Lung (tissue), 12 donors: ENCODE results near the gene CLTA. TPM values are rescaled to one million over a fixed set of nuclear protein-coding genes. Genes with fewer than 3 reads are reported as not detected.

ENCODE experiments used
- ATAC-seq: fragments of 200-7000 bp; cut with Tn5 transposase; one replicate; pipeline ENCODE4 v1.9.1; 2020; ENCODE audit warnings: moderate number of reproducible peaks; ENCODE audit not compliant: insufficient read depth, low FRiP score
- DNase-seq, 3 donors: peaks; one replicate each; pipeline ENCODE4 v3.0.0-alpha.2; 2013 to 2017
- H3K27ac ChIP-seq, 2 donors: one replicate each; pipeline ENCODE4 v1.5.1; 2013; ENCODE audit warnings: mild to moderate bottlenecking in 2 of 2, moderate library complexity in 2 of 2, control low read depth in 1 of 2, inconsistent platforms in 1 of 2, low read depth in 1 of 2, low read length in 1 of 2
- H3K27me3 ChIP-seq, 3 donors: one replicate each; pipeline ENCODE4 v1.5.1; 2013; ENCODE audit warnings: low read length in 2 of 3; ENCODE audit not compliant: control insufficient read depth in 3 of 3, insufficient read depth in 3 of 3
- H3K36me3 ChIP-seq, 4 donors: one replicate each; pipeline ENCODE4 v1.5.1; 2013; ENCODE audit warnings: low read length in 4 of 4, mild to moderate bottlenecking in 1 of 4, moderate library complexity in 1 of 4; ENCODE audit not compliant: control insufficient read depth in 4 of 4, insufficient read depth in 4 of 4
- H3K4me1 ChIP-seq, 5 donors: one replicate each; pipeline ENCODE4 v1.5.1; 2013; ENCODE audit warnings: low read length in 5 of 5, mild to moderate bottlenecking in 2 of 5, moderate library complexity in 1 of 5; ENCODE audit not compliant: control insufficient read depth in 5 of 5, insufficient read depth in 5 of 5
- H3K4me3 ChIP-seq: one replicate; pipeline ENCODE4 v1.5.1; 2013; ENCODE audit warnings: mild to moderate bottlenecking, control low read depth, moderate library complexity
- H3K9ac ChIP-seq, 2 donors: one replicate each; pipeline ENCODE4 v1.5.1; 2013; ENCODE audit warnings: low read length in 2 of 2, control low read depth in 1 of 2; ENCODE audit not compliant: insufficient read depth in 1 of 2
- H3K9me3 ChIP-seq, 4 donors: one replicate each; pipeline ENCODE4 v1.5.1; 2013; ENCODE audit warnings: low read length in 3 of 4, mild to moderate bottlenecking in 1 of 4, moderate library complexity in 1 of 4; ENCODE audit not compliant: control insufficient read depth in 4 of 4, insufficient read depth in 3 of 4
- CTCF ChIP-seq: IDR thresholded peaks from 2 replicates; pipeline ENCODE4 v1.5.1; 2012; ENCODE audit warnings: mild to moderate bottlenecking; ENCODE audit errors: control extremely low read depth, extremely low read depth
- WGBS, 2 donors: extraction: QIAGEN DNeasy Blood & Tissue Kit; methylation state at CpG; one replicate each; pipeline ENCODE4 v1.1.7; 2013; 5-methylcytosine and 5-hydroxymethylcytosine counted together
- polyA plus RNA-seq, 2 donors: library from polyadenylated mRNA; stranded (reverse); fragments of 200-250 nt; gene quantifications; one replicate each; pipeline ENCODE4 v1.2.1, GENCODE V29; 2013
- total RNA-seq, 2 donors: library from RNA; depleted of rRNA in 1 of 2; stranded (reverse); fragments of >200 nt in 1 of 2; gene quantifications; one replicate each; pipeline ENCODE4 v1.2.1, GENCODE V29; 2014 to 2021
- donor health status: control.
- donor health status: control.
- donor health status: Bipolar disorder and iron deficiency.
- donor health status: healthy.
- donor health status: DM: yes; HTN: yes; CAD: no.

Gene CLTA
- total and polyA plus RNA-seq, 4 donors = 143 to 269 (median 170) TPM

- H3K9me3 ChIP-seq = no peaks in the 10 kb centered on the region
- H3K27me3 ChIP-seq = no peaks in the 10 kb centered on the region
- TF ChIP-seq CTCF = no peak
- ATAC-seq = no peak
- peaks cover 11 to 59% (median 37%) of the 10 kb centered on the region in 4 donors for H3K36me3 ChIP-seq
- peaks cover 0 to 21% (median 3%) of the 10 kb centered on the region in 5 donors for H3K4me1 ChIP-seq
- H3K9ac ChIP-seq = no peak overlapping the region
- no peak overlapping the region for H3K4me3 ChIP-seq
- DNase-seq = no peak
- no peak overlapping the region for H3K27ac ChIP-seq
Measured at GRCh38 chr9:36214571-36214970, 23.9 kb downstream of the CLTA start.

GRCh38 chr9:36217256-36217968 lies 26.7 kb downstream of the CLTA start:
- Histone ChIP-seq H3K4me3 (no peak overlapping the region), H3K36me3 (peaks cover 16 to 67% (median 42%) of the 10 kb centered on the region in 4 donors), H3K4me1 (peaks cover 0 to 8% (median 0%) of the 10 kb centered on the region in 5 donors), H3K27me3 (no peaks in the 10 kb centered on the region), H3K9ac (no peak overlapping the region), H3K9me3 (peaks cover 0 to 2% (median under 1%) of the 10 kb centered on the region in 4 donors), H3K27ac (no peak overlapping the region)
- DNase-seq (peak in 1 of 3 donors; percentile 13), ATAC-seq (no peak)
- no peak for TF ChIP-seq CTCF
- 73 to 74% methylated on average over 13 of the region's 13 CpGs for WGBS, 2 donors

- Histone ChIP-seq H3K36me3 (peaks cover 22 to 69% (median 46%) of the 10 kb centered on the region in 4 donors), H3K4me3 (no peak overlapping the region), H3K27me3 (no peaks in the 10 kb centered on the region), H3K9ac (no peak overlapping the region), H3K4me1 (peaks cover 0 to 8% (median 0%) of the 10 kb centered on the region in 5 donors), H3K9me3 (peaks cover 0 to 4% (median 3%) of the 10 kb centered on the region in 4 donors), H3K27ac (no peak overlapping the region)
- no peak for TF ChIP-seq CTCF
- ATAC-seq (no peak), DNase-seq (no peak)
- WGBS, 2 donors = 92 to 94% methylated on average over 5 of the region's 5 CpGs
Measured at GRCh38 chr9:36218011-36218410, 27.3 kb downstream of the CLTA start.
